Osteoblast (primary cell): ENCODE results near the gene TBC1D3B. TPM values are rescaled to one million over a fixed set of nuclear protein-coding genes. Genes with fewer than 3 reads are reported as not detected.
A peak's percentile ranks its signal among the peaks of the same experiment; 100 is the strongest.

Experiments used
- DNase-seq: peaks from one replicate; pipeline ENCODE4 v3.0.0; 2011; ENCODE audit warnings: low spot score, mixed read lengths; ENCODE audit not compliant: insufficient read length; ENCODE audit errors: missing footprints
- H2AFZ ChIP-seq: 2 replicates; pipeline ENCODE4 v1.6.0; 2011; ENCODE audit warnings: mild to moderate bottlenecking, low read length
- H3K27ac ChIP-seq: 2 replicates; pipeline ENCODE4 v1.5.1; 2011; ENCODE audit warnings: mild to moderate bottlenecking, low read depth, low read length, moderate library complexity
- H3K27me3 ChIP-seq: 2 replicates; pipeline ENCODE4 v1.6.0; 2012; ENCODE audit warnings: mild to moderate bottlenecking, control low read depth, inconsistent platforms, low read length, moderate library complexity; ENCODE audit not compliant: insufficient read depth
- H3K36me3 ChIP-seq: 2 replicates; pipeline ENCODE4 v1.5.1; 2011; ENCODE audit warnings: mild to moderate bottlenecking, low read length, control low read depth, moderate library complexity; ENCODE audit not compliant: insufficient read depth
- H3K4me1 ChIP-seq: 2 replicates; pipeline ENCODE4 v1.5.1; 2011; ENCODE audit warnings: mild to moderate bottlenecking, low read length, control low read depth, moderate library complexity; ENCODE audit not compliant: insufficient read depth
- H3K4me2 ChIP-seq: 2 replicates; pipeline ENCODE4 v1.6.0; 2011; ENCODE audit warnings: mild to moderate bottlenecking, low read length; ENCODE audit not compliant: insufficient read depth
- H3K4me3 ChIP-seq: fragments of 200-600 bp; sonication (generic); 3 replicates; pipeline ENCODE4 v1.5.1; 2012; ENCODE audit warnings: mild to moderate bottlenecking, low read length, inconsistent platforms; ENCODE audit not compliant: insufficient read depth
- H3K79me2 ChIP-seq: 2 replicates; pipeline ENCODE4 v1.6.0; 2012; ENCODE audit warnings: mild to moderate bottlenecking, low read length, control low read depth, inconsistent platforms; ENCODE audit not compliant: insufficient read depth
- H3K9me3 ChIP-seq: 2 replicates; pipeline ENCODE4 v1.5.1; 2011; ENCODE audit warnings: low read depth, low read length, control low read depth
- H4K20me1 ChIP-seq: 2 replicates; pipeline ENCODE4 v1.6.0; 2012; ENCODE audit warnings: mild to moderate bottlenecking, low read length, control low read depth; ENCODE audit not compliant: insufficient read depth
- total RNA-seq: library from RNA; depleted of rRNA; stranded (reverse); fragments of >200 nt; gene quantifications from 2 replicates; pipeline ENCODE4 v1.2.3, GENCODE V29; 2012
- TF ChIP-seq, protein P1 (sequence below): IDR thresholded peaks from 2 replicates; pipeline ENCODE4 v1.5.1; 2011; ENCODE audit warnings: mild to moderate bottlenecking, low read depth, low read length, moderate library complexity; ENCODE audit errors: extremely low read depth

TBC1D3B gene
- total RNA-seq, 1 donor: 0.36 TPM

DNA sequence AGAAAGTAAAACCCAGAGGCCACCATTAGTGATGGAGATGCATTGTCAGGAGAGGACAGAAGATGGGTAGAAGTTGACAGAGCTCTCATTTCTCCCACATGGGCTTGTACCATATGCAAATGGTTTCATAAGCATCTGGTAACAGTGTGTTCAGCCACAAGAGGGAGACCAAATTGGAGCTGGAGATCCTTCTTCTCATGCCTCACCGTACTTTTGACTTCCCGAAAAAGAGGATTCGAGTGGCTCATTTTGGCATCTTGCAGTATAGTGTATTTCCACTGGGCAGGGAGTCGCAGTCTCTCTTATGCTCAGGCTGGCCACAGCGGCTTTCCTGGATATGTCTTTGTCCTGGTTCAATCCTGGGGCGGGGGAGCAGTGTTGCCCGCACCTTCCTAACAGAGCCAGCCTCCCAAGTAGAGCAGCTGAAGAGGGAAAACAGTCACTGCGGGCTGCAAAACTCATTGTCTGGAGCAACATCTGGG lies 23.8 kb downstream of the TBC1D3B start:
- Histone ChIP-seq H2AFZ (no peak overlapping the region), H3K4me3 (no peak overlapping the region), H3K36me3 (no peaks in the 10 kb centered on the region), H3K9me3 (no peaks in the 10 kb centered on the region), H3K27ac (no peak overlapping the region), H3K4me2 (no peak overlapping the region), H3K27me3 (no peaks in the 10 kb centered on the region), H4K20me1 (peaks cover 2% of the 10 kb centered on the region), H3K4me1 (peaks cover 13% of the 10 kb centered on the region), H3K79me2 (no peaks in the 10 kb centered on the region)
- no peak for DNase-seq
- TF ChIP-seq, protein P1, sequence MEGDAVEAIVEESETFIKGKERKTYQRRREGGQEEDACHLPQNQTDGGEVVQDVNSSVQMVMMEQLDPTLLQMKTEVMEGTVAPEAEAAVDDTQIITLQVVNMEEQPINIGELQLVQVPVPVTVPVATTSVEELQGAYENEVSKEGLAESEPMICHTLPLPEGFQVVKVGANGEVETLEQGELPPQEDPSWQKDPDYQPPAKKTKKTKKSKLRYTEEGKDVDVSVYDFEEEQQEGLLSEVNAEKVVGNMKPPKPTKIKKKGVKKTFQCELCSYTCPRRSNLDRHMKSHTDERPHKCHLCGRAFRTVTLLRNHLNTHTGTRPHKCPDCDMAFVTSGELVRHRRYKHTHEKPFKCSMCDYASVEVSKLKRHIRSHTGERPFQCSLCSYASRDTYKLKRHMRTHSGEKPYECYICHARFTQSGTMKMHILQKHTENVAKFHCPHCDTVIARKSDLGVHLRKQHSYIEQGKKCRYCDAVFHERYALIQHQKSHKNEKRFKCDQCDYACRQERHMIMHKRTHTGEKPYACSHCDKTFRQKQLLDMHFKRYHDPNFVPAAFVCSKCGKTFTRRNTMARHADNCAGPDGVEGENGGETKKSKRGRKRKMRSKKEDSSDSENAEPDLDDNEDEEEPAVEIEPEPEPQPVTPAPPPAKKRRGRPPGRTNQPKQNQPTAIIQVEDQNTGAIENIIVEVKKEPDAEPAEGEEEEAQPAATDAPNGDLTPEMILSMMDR: no peak

DNA sequence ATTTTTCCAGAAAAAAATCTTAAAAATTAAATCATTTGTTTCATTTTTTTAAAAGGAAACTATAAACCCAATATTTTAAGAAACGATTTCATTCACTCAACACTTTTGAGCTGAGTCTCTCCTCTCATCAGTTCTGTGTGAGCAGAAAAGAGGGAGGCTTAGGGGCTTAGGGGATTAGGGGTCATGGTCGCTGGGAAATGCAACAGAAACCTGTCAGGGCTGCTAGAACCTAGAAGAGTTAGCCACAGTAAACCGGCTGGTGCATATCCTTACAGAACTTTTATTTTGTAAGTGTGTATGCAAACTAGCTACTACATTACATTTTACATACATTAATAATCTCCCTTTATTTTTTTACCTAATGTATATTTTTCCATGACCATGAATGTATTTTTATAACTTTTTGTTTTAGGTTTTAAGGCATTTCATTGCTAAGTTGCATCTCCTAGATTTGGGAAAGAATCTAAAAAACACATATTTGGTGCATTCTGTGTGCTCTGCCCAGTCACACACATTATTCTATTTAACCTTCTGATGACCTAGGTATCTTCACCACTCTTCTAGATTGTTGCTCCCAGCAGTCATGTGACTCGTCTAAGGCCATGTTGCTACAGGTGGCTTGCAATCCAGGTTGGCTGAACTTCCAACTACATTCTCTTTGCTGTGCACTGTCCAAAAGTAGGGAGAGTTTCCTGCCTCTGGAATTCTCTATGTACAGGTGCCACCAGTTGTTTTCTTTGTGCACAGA lies 24.4 kb downstream of the TBC1D3B start:
- Histone ChIP-seq H3K79me2 (no peaks in the 10 kb centered on the region), H4K20me1 (peaks cover 2% of the 10 kb centered on the region), H3K4me3 (no peak overlapping the region), H3K4me1 (peaks cover 13% of the 10 kb centered on the region), H3K4me2 (no peak overlapping the region), H3K9me3 (no peaks in the 10 kb centered on the region), H3K27ac (no peak overlapping the region), H2AFZ (no peak overlapping the region), H3K36me3 (no peaks in the 10 kb centered on the region), H3K27me3 (no peaks in the 10 kb centered on the region)
- TF ChIP-seq, protein P1: no peak
- DNase-seq: no peak

DNA sequence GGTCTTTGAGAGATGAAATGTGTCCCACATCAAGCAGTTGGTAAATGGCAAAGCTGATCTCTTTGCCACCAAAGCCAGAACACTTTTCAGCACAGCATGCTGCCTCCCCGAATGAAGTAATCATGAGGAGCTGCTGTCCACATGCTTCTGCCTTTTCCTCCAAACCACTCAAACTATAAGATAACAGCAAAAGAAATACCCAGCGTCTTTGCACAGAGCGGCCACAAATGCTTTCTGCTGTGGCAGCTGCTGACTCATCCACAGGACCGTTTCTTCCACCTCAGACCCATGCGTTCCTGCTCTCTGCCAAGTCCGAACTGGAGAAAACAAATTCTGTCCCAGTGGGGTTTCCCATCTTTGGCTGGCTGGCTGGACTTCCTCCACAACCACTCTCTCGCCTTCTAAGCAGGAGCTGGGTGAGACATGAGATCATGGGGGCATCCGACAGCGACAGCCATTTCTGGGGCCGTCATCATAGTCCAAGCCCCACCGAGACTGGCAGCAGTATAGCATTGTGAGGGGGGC lies 27.1 kb downstream of the TBC1D3B start:
- no peaks in the 10 kb centered on the region for H3K9me3 ChIP-seq
- peak overlapping the region; percentile 46 for H3K4me2 ChIP-seq
- H3K27ac ChIP-seq: no peak overlapping the region
- peak overlapping the region; percentile 16 for H2AFZ ChIP-seq
- H3K36me3 ChIP-seq: no peaks in the 10 kb centered on the region
- peaks cover 2% of the 10 kb centered on the region for H4K20me1 ChIP-seq
- H3K27me3 ChIP-seq: no peaks in the 10 kb centered on the region
- TF ChIP-seq, protein P1: no peak
- no peaks in the 10 kb centered on the region for H3K79me2 ChIP-seq
- H3K4me3 ChIP-seq: no peak overlapping the region
- DNase-seq: peak; percentile 89
- H3K4me1 ChIP-seq: peaks cover 13% of the 10 kb centered on the region

DNA sequence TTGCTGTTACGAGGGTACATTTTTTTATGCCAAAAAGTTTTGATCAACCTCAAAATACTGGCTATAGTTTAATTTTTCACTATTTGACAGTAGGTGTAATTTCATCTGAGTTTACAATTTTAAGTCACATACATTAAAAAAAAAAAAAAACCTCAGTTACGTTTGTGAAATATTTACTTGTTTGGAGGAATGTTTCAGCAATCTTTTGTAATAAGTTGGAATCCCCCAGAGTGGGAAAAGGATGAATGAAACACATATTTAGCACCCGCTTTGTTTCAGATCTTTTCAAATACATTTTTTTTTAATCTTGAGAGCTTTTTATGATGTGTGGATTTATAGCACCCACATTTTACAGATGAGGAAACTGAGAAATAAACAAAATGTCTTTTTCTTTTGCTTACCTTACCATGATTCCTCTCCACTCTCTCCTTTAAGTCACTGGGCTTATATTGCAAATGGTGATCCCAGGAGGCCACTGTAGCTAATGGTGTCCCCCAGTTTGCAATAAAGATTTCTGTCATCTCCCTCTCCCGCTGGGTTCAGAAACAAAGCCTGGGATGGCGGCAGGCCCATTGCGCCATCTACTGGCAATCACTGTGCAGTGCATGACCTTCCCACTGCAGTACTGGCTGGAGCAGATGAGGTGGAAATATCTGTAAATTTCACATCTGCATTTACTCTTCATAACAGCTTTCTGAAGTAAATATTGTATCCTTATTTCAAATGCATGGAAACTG lies 27.7 kb downstream of the TBC1D3B start:
- Histone ChIP-seq H3K36me3 (no peaks in the 10 kb centered on the region), H4K20me1 (peaks cover 2% of the 10 kb centered on the region), H3K4me1 (peaks cover 13% of the 10 kb centered on the region), H3K4me3 (no peak overlapping the region), H2AFZ (no peak overlapping the region), H3K27ac (no peak overlapping the region), H3K27me3 (no peaks in the 10 kb centered on the region), H3K9me3 (no peaks in the 10 kb centered on the region), H3K79me2 (no peaks in the 10 kb centered on the region), H3K4me2 (peak overlapping the region; percentile 46)
- TF ChIP-seq, protein P1: peak; percentile 99
- peak; percentile 75 for DNase-seq
